ENCODE measurements around the gene C3orf20. TPM values are rescaled to one million over a fixed set of nuclear protein-coding genes. Genes with fewer than 3 reads are reported as not detected.

Gene C3orf20
- total and polyA plus RNA-seq, 2 of the 13 experiments (the other 11 are each of a cell fraction or from before 2014, with no cell fraction given) = 0.03 to 0.04 TPM

DNA sequence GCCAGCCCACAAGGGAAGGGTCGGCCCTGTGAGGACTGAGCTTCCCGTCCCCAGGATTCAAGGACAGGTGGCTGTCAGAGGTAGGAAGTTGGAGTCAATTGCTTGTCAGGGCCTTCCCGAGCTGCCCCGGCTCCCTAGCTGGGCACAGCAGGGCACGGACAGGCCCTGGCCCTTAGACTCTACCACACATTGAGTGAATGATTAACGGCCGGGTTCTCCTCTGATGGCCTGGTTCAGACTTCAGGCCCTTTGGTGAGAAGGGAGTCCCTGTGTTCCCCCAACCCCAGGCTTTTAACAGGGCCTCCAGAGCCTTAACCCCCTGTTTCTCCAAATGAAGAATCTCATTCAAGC lies 127.4 kb downstream of the C3orf20 start (continued):
- no peak for TF ChIP-seq ZC3H4 (CRISPR knock-in tag; IDR thresholded peaks at IDR 0.05; ENCODE audit: borderline replicate concordance)
- TF ChIP-seq SMAD9 (CRISPR knock-in tag; IDR thresholded peaks at IDR 0.05) = no peak
- no peak for TF ChIP-seq ZIK1 (CRISPR knock-in tag; IDR thresholded peaks at IDR 0.05; ENCODE audit: borderline replicate concordance, low read depth)
- TF ChIP-seq, protein P1, sequence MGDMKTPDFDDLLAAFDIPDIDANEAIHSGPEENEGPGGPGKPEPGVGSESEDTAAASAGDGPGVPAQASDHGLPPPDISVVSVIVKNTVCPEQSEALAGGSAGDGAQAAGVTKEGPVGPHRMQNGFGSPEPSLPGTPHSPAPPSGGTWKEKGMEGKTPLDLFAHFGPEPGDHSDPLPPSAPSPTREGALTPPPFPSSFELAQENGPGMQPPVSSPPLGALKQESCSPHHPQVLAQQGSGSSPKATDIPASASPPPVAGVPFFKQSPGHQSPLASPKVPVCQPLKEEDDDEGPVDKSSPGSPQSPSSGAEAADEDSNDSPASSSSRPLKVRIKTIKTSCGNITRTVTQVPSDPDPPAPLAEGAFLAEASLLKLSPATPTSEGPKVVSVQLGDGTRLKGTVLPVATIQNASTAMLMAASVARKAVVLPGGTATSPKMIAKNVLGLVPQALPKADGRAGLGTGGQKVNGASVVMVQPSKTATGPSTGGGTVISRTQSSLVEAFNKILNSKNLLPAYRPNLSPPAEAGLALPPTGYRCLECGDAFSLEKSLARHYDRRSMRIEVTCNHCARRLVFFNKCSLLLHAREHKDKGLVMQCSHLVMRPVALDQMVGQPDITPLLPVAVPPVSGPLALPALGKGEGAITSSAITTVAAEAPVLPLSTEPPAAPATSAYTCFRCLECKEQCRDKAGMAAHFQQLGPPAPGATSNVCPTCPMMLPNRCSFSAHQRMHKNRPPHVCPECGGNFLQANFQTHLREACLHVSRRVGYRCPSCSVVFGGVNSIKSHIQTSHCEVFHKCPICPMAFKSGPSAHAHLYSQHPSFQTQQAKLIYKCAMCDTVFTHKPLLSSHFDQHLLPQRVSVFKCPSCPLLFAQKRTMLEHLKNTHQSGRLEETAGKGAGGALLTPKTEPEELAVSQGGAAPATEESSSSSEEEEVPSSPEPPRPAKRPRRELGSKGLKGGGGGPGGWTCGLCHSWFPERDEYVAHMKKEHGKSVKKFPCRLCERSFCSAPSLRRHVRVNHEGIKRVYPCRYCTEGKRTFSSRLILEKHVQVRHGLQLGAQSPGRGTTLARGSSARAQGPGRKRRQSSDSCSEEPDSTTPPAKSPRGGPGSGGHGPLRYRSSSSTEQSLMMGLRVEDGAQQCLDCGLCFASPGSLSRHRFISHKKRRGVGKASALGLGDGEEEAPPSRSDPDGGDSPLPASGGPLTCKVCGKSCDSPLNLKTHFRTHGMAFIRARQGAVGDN (CRISPR knock-in tag; IDR thresholded peaks at IDR 0.05) = peak; percentile 40; the same call in 1 of the 2 replicates
- no peak for TF ChIP-seq ZNF564 (CRISPR knock-in tag; IDR thresholded peaks at IDR 0.05)
- TF ChIP-seq ZNF75D (CRISPR knock-in tag; IDR thresholded peaks at IDR 0.05; ENCODE audit: borderline replicate concordance) = no peak
- no peak for TF ChIP-seq TOPORS (CRISPR knock-in tag; IDR thresholded peaks at IDR 0.05)
- TF ChIP-seq HHEX (CRISPR knock-in tag; IDR thresholded peaks at IDR 0.05) = no peak
- no peak for TF ChIP-seq RARA (CRISPR knock-in tag; IDR thresholded peaks at IDR 0.05)
- TF ChIP-seq, protein P2, sequence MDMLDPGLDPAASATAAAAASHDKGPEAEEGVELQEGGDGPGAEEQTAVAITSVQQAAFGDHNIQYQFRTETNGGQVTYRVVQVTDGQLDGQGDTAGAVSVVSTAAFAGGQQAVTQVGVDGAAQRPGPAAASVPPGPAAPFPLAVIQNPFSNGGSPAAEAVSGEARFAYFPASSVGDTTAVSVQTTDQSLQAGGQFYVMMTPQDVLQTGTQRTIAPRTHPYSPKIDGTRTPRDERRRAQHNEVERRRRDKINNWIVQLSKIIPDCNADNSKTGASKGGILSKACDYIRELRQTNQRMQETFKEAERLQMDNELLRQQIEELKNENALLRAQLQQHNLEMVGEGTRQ (IDR thresholded peaks at IDR 0.05; ENCODE audit: low read depth, low read length) = no peak
- TF ChIP-seq, protein P2 (CRISPR knock-in tag; IDR thresholded peaks at IDR 0.05; ENCODE audit: borderline replicate concordance) = no peak
- TF ChIP-seq RFXANK (CRISPR knock-in tag; IDR thresholded peaks at IDR 0.05) = no peak
- TF ChIP-seq XRCC5 (optimal IDR thresholded peaks at IDR 0.05; ENCODE audit: low read length) = no peak
- no peak for TF ChIP-seq ARID2 (CRISPR knock-in tag; IDR thresholded peaks at IDR 0.05; ENCODE audit: borderline replicate concordance)
- no peak for TF ChIP-seq TCF7 (IDR thresholded peaks at IDR 0.05; ENCODE audit: low read depth)
- no peak for TF ChIP-seq ARNT (IDR thresholded peaks at IDR 0.05)

Measured in HepG2 (cell line).